ENCODE data around the gene SUV39H2.
"Not testable (repeated sequence)": the region's sequence is repeated elsewhere in the genome, so short reads cannot be mapped to it uniquely, and the experiment has no call there.

Gene SUV39H2

GRCh38 chr10:14876764-14877163 lies 1.9 kb upstream of the SUV39H2 start:
- DNase-seq: no peak

- DNase-seq: no peak
Observed at GRCh38 chr10:14879124-14879927, 660 bp downstream of the SUV39H2 start.

DNA sequence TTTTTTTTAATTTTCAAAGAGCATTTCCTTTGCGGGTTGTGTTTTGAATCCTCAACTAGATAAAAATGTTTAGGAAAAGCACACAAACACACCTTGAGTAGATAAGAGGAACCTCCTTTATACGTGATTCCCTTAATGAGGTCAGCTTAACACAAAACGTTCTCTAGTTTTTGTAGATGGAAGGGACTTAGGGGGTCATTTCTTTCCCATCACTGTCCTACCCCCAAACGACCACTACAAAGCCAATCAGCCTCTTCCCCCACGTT lies 1.2 kb downstream of the SUV39H2 start:
- DNase-seq: no peak

- DNase-seq: no peak
Observed at GRCh38 chr10:14880229-14880628, 1.6 kb downstream of the SUV39H2 start.

DNA sequence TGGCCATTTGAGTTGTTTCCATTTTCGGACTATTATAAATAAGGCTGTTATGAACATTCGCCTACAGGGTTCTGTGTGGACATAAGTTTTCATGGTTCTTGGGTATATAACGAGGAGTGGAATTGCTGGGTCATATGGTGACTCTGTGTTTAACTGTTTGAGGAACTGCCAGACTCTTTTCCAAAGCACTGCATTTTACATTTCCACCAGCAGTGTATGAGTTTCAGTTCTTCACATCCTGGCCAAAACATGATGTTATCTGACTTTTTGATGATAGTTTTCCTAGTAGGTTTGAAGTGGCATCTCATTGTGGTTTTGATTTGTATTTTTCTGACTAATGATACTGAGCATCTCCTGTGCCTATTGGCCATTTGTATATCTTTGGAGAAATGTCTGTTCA lies 5.4 kb downstream of the SUV39H2 start:
- DNase-seq: no peak

DNA sequence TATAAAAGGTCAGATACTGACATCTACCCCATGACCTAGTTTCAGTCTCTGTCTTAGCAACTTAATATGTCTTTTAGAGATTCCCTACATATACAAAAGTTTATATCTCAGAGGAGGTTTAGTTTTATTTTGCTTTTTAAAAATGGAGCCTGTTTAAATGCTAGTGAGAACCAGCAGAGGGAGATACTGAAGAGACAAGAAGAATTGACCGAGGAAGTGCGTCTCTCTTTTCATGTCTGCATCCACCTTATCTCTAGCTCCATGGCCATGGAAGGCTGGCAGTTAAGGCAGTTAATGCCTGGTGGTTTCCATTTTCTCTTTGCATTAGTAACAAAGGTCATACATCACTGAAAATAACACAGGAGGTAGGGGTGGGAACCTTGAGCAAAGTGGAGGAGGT lies 10.7 kb downstream of the SUV39H2 start:
- no peak for DNase-seq

DNA sequence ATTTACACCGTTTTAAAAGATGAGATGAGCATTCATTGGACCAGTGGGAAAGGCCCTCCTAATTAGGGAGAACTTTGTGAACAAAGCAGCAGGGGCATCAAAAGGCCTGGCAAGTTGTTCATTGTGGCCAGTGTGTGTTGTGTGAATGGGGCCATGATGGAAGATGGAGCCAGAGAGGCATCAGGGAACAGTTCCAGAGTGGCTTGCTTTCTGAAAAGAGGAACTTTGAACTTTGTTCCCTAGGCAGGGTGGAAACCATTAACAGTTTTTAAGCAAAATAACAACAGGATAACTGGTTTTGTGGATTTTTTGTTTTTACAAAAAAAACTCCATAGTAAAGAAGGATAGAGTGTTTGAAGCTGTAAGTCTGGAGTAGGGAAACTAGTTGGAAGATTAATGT lies 12.5 kb downstream of the SUV39H2 start:
- no peak for DNase-seq

DNA sequence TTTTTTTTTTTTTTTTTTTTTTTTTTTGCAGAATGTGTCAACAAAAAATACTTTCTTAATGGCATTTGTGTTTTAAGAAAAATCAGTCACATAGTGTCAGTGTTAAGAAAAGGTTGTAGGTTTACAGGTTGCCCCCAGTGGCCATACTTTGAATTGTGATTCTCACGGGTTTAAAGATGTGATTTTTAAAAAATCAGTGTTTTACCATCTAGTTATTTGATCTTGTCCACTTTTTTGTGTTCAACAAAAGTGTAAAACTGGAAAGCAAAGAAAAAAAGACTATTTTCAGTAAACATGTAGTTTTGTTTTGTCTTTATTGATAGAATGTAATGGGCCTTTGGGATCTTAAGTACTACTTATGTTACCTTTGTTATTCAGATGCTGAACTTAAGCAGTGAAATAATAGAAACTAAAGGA lies 25.7 kb downstream of the SUV39H2 start:
- no peak for DNase-seq

DNA sequence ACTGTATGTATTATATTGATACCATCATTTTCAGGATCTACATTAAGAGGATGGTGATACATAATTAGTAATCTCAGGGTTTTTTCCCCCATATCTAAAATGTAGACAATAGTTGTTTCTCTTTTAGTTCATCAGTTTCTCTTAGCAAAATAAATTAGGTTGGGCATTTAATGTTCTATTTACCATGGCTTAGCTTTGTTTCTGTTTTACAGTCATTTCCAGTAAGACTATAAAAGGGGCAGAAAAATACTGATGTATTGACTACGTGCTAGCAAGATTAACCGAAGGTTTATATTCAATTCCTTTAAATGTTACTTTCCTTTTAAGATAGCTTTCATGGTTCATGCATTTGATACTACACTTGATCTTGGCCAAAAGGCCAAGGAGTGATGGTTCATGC lies 26.2 kb downstream of the SUV39H2 start:
- DNase-seq: no peak

DNA sequence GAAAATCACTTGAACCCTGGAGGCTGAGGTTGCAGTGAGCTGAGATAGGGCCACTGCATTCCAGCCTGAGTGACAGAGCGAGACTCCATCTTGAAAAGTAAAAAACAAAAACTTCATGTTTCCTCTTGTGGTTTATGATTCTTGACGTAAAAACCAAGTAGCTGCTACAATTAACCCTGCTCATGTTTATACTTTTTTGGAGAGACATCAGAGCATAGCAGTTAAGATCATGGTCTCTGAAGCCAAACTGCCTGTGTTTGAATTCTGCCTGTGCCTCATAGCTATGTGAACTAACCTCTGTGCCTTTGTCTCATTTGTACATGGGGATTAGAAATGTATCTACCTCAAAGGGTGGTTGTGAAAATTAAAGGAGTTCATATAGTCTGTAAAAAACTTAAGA lies 27.2 kb downstream of the SUV39H2 start:
- no peak for DNase-seq

- no peak for DNase-seq
Observed at GRCh38 chr10:14906765-14907164, 28.1 kb downstream of the SUV39H2 start.

GRCh38 chr10:14907591-14907990 lies 28.9 kb downstream of the SUV39H2 start:
- DNase-seq: not testable (repeated sequence)

DNA sequence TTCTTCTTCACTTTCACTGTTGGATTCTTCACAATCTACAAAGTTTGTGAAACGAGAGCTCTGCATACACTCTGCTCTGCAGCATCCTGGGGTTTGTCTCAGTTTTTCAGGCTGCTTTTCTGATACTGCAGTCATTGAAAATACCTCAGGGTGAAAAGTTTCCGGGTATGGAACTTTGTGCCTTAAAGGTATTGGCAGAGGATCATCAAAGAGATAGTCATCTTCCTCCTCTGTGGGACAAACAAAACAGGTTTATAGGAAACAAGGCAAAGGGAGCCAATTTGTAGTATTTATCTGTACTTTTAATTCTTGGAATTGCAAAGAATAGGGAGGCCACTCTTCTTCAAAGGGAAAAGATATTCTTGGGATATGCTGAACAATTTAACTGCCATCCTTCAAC lies 30.4 kb downstream of the SUV39H2 start:
- DNase-seq: no peak

GRCh38 chr10:14910953-14911352 lies 32.3 kb downstream of the SUV39H2 start:
- DNase-seq: no peak

- DNase-seq: no peak
Observed at GRCh38 chr10:14911801-14912200, 33.1 kb downstream of the SUV39H2 start.

DNA sequence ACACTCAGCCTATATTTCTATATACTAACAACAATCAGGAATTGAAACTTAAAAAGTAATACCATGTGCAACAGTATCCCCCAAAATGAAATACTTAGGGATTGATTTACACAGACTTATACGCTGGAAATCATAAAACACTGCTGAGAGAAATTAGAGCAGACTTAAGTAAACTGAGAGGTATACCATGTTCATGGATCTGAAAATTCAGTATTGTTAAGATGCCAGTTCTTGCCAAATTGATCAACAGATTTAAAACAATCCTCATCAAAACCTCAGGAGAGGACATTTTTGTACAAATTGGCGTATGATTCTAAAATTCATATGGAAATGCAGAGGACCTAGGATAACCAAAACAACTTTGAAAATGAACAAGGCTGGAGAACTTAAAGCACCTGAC lies 37.9 kb downstream of the SUV39H2 start:
- DNase-seq: no peak

DNA sequence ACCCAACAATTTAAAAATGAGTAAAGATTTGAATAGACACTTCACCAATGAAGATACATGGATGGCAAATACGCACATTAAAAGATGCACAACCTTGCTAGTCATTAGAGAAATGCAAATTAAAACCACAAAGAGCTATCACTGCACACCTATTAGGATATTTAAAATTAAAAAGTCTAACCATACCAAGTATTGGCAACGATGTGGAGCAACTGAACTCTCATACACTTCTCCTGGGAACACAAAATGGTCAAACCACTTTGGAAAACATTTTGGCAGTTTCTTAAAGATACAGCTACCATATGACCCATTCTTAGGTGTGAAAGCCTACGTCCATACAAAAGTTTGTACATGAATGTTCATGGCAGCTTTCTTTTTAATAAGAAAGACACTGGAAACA lies 39.2 kb downstream of the SUV39H2 start:
- DNase-seq: no peak

DNA sequence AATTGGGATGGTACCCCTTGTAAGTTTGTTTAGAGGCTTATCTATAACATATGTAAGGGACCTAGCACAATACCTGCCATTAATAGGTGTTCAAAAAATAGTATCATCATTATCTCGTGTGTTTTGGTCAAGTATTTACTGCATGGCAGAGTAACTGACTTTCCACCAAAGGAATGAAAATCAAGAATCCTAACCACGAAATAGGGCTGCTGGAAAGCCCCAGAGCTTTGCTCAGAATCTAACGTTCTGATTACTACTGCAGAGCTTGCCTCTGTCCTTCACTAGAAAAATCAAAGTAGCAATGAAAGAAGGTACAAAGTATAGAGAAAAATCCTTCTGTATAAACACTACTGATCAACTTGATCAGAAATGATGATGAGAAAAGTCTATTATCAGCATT lies 40.3 kb downstream of the SUV39H2 start:
- no peak for DNase-seq

GRCh38 chr10:14924013-14924412 lies 45.3 kb downstream of the SUV39H2 start:
- DNase-seq: no peak

DNA sequence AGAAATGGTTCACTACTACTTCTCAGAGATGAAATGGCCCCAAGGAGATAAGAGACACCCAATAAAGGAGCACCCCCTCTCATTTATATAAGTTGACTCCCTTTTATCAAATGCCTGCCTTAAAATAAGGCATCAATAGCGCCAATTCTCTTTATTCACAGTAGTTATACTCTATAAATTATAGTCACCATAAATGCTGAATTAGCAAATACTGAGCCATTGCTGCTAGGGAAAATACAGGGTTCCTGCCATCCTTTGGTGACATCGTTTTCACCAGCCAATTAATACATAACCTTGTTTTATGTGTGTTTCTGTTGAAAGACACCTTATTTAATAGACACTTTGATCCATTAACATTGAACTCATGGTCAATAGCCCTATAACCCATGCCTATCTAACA lies 46.6 kb downstream of the SUV39H2 start:
- DNase-seq: no peak

- DNase-seq: no peak
Observed at GRCh38 chr10:14926061-14926470, 47.4 kb downstream of the SUV39H2 start.

DNA sequence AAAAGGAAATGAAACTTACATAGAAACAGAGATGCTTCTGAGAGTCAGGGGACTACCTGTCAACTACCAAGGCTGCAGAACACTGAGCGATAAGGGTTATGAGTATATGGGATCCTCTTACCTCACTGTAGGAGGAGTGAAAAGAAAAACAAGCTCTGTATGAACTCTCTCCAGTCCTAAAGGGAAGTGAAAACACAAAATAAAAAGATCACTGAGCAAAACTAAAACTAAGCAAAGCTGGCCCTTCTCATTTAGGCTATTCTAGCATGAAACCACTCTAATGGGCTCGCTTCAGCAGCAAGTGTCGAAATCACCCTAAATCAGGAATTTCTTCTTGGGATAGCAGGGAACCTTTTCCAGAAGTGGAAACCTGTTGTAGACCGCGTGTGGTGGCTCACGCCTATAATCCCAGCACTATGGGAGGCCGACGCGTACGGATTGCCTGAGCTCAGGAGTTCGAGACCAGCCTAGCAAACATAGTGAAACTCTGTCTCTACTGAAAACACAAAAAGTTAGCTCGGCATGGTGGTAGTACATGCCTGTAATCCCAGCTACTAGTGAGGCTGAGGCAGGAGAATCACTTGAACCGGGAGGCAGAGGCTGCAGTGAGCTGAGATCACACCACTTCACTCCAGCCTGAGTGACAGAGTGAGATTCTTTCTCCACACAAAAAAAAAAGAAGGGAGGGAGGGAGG lies 48.2 kb downstream of the SUV39H2 start:
- no peak for DNase-seq

DNA sequence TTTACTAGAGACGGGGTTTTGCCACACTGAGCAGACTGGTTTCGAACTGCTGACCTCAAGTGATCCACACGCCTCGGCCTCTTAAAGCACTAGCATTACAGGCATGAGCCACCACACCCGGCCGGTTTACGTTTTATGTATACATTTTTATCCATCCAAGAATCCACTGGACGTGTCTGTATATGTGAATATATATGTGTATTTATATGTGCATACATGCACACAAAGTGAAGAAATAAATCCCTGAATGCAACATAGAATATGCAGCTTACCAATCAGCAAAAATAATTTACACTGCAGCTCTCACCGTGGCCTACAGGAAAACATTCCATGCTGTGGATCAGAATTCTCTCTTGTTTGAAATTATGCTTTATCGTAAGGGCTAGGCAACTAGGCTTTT lies 51.9 kb downstream of the SUV39H2 start:
- no peak for DNase-seq

GRCh38 chr10:14936584-14936983 lies 57.9 kb downstream of the SUV39H2 start:
- DNase-seq: no peak

DNA sequence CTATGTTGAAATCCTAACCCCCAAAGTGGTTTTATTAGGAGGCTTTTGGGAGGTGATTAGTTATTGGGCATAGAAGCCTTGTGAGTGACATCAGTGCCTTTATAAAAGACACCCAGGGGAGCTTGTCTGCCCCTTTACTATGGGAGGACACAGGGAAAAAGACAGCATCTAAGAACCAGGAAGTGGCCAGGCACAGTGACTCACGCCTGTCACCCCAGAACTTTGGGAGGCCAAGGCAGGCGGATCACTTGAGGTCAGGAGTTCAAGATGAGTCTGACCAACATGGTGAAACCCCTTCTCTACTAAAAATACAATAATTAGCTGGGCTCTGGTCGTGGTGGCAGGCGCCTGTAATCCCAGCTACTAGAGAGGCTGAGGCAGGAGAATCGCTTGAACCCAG lies 60.3 kb downstream of the SUV39H2 start:
- DNase-seq: not testable (repeated sequence)

Data from NCI-H2081 treated with DMSO at 0.1 percent for 48 hours (cell line).